GM23338 (cell line): ENCODE data around the gene RAB20. TPM values are rescaled to one million over a fixed set of nuclear protein-coding genes. Genes with fewer than 3 reads are reported as not detected.

Source experiments
- ATAC-seq: fragments of 200-7000 bp; cut with Tn5 transposase; 3 replicates; pipeline ENCODE4 v1.9.1; 2020
- DNase-seq: peaks from one replicate; pipeline ENCODE4 v3.0.0-alpha.2; 2015; ENCODE audit warnings: low spot score
- H2AFZ ChIP-seq: fragments of 200-600 bp; sonication (generic); 2 replicates; pipeline ENCODE4 v1.8.0; 2016; ENCODE audit warnings: antibody characterized with exemption, mild to moderate bottlenecking, moderate library complexity
- H3F3A ChIP-seq: fragments of 200-600 bp; sonication (generic); replicated peaks from 2 replicates; pipeline ENCODE4 v1.8.0; 2017; ENCODE audit warnings: antibody characterized with exemption, mixed run types, low read depth
- H3K27ac ChIP-seq: fragments of 200-600 bp; sonication (generic); 2 replicates; pipeline ENCODE4 v1.6.1; 2016; ENCODE audit warnings: low read depth
- H3K27me3 ChIP-seq: fragments of 200-600 bp; sonication (generic); 2 replicates; pipeline ENCODE4 v1.8.0; 2016; ENCODE audit warnings: mild to moderate bottlenecking, mixed run types, moderate library complexity; ENCODE audit not compliant: insufficient read depth
- H3K36me3 ChIP-seq: fragments of 200-600 bp; sonication (generic); 2 replicates; pipeline ENCODE4 v1.8.0; 2016; ENCODE audit warnings: mild to moderate bottlenecking; ENCODE audit not compliant: insufficient read depth
- H3K4me1 ChIP-seq: fragments of 200-600 bp; sonication (generic); 2 replicates; pipeline ENCODE4 v1.8.0; 2016; ENCODE audit warnings: mild to moderate bottlenecking, moderate library complexity; ENCODE audit not compliant: insufficient read depth
- H3K4me2 ChIP-seq: fragments of 200-600 bp; sonication (generic); 2 replicates; pipeline ENCODE4 v1.7.1; 2017; ENCODE audit warnings: mixed run types
- H3K4me3 ChIP-seq: fragments of 200-600 bp; sonication (generic); 2 replicates; pipeline ENCODE4 v1.6.1; 2016; ENCODE audit warnings: mixed run types
- H3K79me2 ChIP-seq: fragments of 200-600 bp; sonication (generic); replicated peaks from 2 replicates; pipeline ENCODE4 v1.8.0; 2017; ENCODE audit warnings: mild to moderate bottlenecking; ENCODE audit not compliant: insufficient read depth
- H3K9me2 ChIP-seq: fragments of 200-600 bp; sonication (generic); 2 replicates; pipeline ENCODE4 v1.8.0; 2017; ENCODE audit not compliant: insufficient read depth
- H4K20me1 ChIP-seq: fragments of 200-600 bp; sonication (generic); replicated peaks from 2 replicates; pipeline ENCODE4 v1.8.0; 2017; ENCODE audit warnings: mild to moderate bottlenecking; ENCODE audit not compliant: insufficient read depth
- H3K27ac Mint-ChIP-seq: 2 replicates; pipeline ENCODE4 v1.8.0; 2020; ENCODE audit warnings: inconsistent platforms, mild to moderate bottlenecking, moderate library complexity, mixed read lengths
- H3K27me3 Mint-ChIP-seq: 3 replicates; pipeline ENCODE4 v1.8.0; 2022; ENCODE audit warnings: low read depth, mild to moderate bottlenecking, moderate library complexity, mixed read lengths, inconsistent platforms; ENCODE audit not compliant: insufficient read depth, poor library complexity
- H3K36me3 Mint-ChIP-seq: 3 replicates; pipeline ENCODE4 v1.8.0; 2021; ENCODE audit warnings: low read depth, mild to moderate bottlenecking, inconsistent platforms, moderate library complexity, mixed read lengths
- H3K4me1 Mint-ChIP-seq: 3 replicates; pipeline ENCODE4 v1.8.0; 2020; ENCODE audit warnings: mild to moderate bottlenecking, inconsistent platforms, mixed read lengths
- H3K4me3 Mint-ChIP-seq: 3 replicates; pipeline ENCODE4 v1.8.0; 2021; ENCODE audit warnings: moderate library complexity, mild to moderate bottlenecking, inconsistent platforms, mixed read lengths
- H3K9me3 Mint-ChIP-seq: 3 replicates; pipeline ENCODE4 v1.8.0; 2020; ENCODE audit warnings: moderate library complexity, mild to moderate bottlenecking, inconsistent platforms, mixed read lengths
- CREB1 ChIP-seq: fragments of 250-450 bp; sonication (Bioruptor Pico); IDR thresholded peaks from 2 replicates; pipeline ENCODE4 v1.5.0; 2020; ENCODE audit warnings: low read depth, mild to moderate bottlenecking, moderate library complexity
- CTCF ChIP-seq, 2 experiments: fragments of 200-600 bp in 1 of 2; sonication (generic) in 1 of 2; conservative IDR thresholded peaks; 2 replicates each; pipeline versions ENCODE4 v1.5.1 to v1.6.1; 2016 to 2017; ENCODE audit warnings: antibody characterized with exemption in 2 of 2, low read depth in 2 of 2, mild to moderate bottlenecking in 2 of 2, moderate library complexity in 1 of 2
- ETS1 ChIP-seq: IDR thresholded peaks from 2 replicates; pipeline ENCODE4 v1.6.1; 2016; ENCODE audit warnings: antibody characterized with exemption
- EZH2 ChIP-seq: fragments of 200-600 bp; sonication (generic); IDR thresholded peaks from one replicate; pipeline ENCODE4 v1.8.0; 2017; ENCODE audit warnings: antibody characterized with exemption, mild to moderate bottlenecking, low read depth; ENCODE audit not compliant: unreplicated experiment
- EZH2phosphoT487 ChIP-seq: fragments of 200-600 bp; sonication (generic); IDR thresholded peaks from one replicate; pipeline ENCODE4 v1.8.1; 2018; ENCODE audit warnings: antibody characterized with exemption; ENCODE audit not compliant: unreplicated experiment
- JUNB ChIP-seq: IDR thresholded peaks from one replicate; pipeline ENCODE4 v1.6.1; 2016; ENCODE audit warnings: antibody characterized with exemption; ENCODE audit not compliant: unreplicated experiment
- NANOG ChIP-seq: IDR thresholded peaks from 2 replicates; pipeline ENCODE4 v1.6.1; 2016; ENCODE audit warnings: antibody characterized with exemption, borderline replicate concordance
- POLR2AphosphoS5 ChIP-seq: IDR thresholded peaks from 2 replicates; pipeline ENCODE4 v1.6.1; 2016; ENCODE audit warnings: antibody characterized with exemption, low read depth
- REST ChIP-seq: IDR thresholded peaks from one replicate; pipeline ENCODE4 v1.6.1; 2018; ENCODE audit warnings: antibody characterized with exemption; ENCODE audit not compliant: unreplicated experiment
- STAT1 ChIP-seq: IDR thresholded peaks from one replicate; pipeline ENCODE4 v1.6.1; 2016; ENCODE audit warnings: antibody characterized with exemption; ENCODE audit not compliant: unreplicated experiment
- ZNF114 ChIP-seq: fragments of 250-450 bp; sonication (Bioruptor Pico); IDR thresholded peaks from 2 replicates; pipeline ENCODE4 v1.5.0; 2020; ENCODE audit warnings: mild to moderate bottlenecking, moderate library complexity
- ZNF331 ChIP-seq: fragments of 250-450 bp; sonication (Bioruptor Pico); IDR thresholded peaks from 2 replicates; pipeline ENCODE4 v1.5.0; 2020; ENCODE audit warnings: low read depth, mild to moderate bottlenecking, moderate library complexity
- ZNF462 ChIP-seq: fragments of 250-450 bp; sonication (Bioruptor Pico); IDR thresholded peaks from 2 replicates; pipeline ENCODE4 v1.5.0; 2020; ENCODE audit warnings: mild to moderate bottlenecking, moderate library complexity
- polyA plus RNA-seq: library from polyadenylated mRNA; unstranded; fragments of >200 nt; fragmentation: Nextera tagmentation; extraction: Ambion mirVana; gene quantifications from 2 replicates; pipeline ENCODE4 v1.2.1, GENCODE V29; 2016
- total RNA-seq: library from RNA; depleted of rRNA; stranded (reverse); fragments of >200 nt; shearing (Covaris generic); gene quantifications from 2 replicates; pipeline ENCODE4 v1.2.3, GENCODE V29; 2014

RAB20 gene
- total and polyA plus RNA-seq, 2 experiments from 2014 or later, result 12.3 to 26.6 TPM

GRCh38 chr13:110600980-110601379 is 39.5 kb upstream of the RAB20 start:
- Mint-ChIP-seq H3K27me3 (peaks cover 7% of the 10 kb centered on the region), H3K9me3 (peaks cover 7% of the 10 kb centered on the region; the same call in 2 of the 3 replicates), H3K36me3 (peaks cover 3% of the 10 kb centered on the region; the same call in 1 of the 3 replicates), H3K4me1 (peaks cover 3% of the 10 kb centered on the region; the same call in 1 of the 3 replicates), H3K27ac (no peak overlapping the region), H3K4me3 (no peak overlapping the region)
- H3K4me2 ChIP-seq, result no peak overlapping the region
- H3K36me3 ChIP-seq, result no peaks in the 10 kb centered on the region
- H3F3A ChIP-seq, result no peaks in the 10 kb centered on the region
- H4K20me1 ChIP-seq, result no peaks in the 10 kb centered on the region
- TF ChIP-seq ZNF114 (CRISPR knock-in tag), result no peak
- TF ChIP-seq EZH2, result no peak
- no peak for TF ChIP-seq ZNF462 (CRISPR knock-in tag)
- no peak for TF ChIP-seq REST
- no peak for TF ChIP-seq EZH2phosphoT487
- TF ChIP-seq ETS1, result no peak
- no peak for TF ChIP-seq ZNF331 (CRISPR knock-in tag)
- no peak for TF ChIP-seq NANOG
- no peak for TF ChIP-seq JUNB
- no peak for TF ChIP-seq CREB1 (CRISPR knock-in tag)
- TF ChIP-seq CTCF (conservative IDR thresholded peaks at IDR 0.05; ENCODE audit: low read depth in 2 of 2), result no peak
- no peak for TF ChIP-seq STAT1
- no peak for TF ChIP-seq POLR2AphosphoS5
- H3K4me1 ChIP-seq, result no peaks in the 10 kb centered on the region
- H3K9me2 ChIP-seq, result no peaks in the 10 kb centered on the region
- H3K79me2 ChIP-seq, result no peaks in the 10 kb centered on the region
- no peaks in the 10 kb centered on the region for H3K27me3 ChIP-seq
- no peak overlapping the region for H3K27ac ChIP-seq
- H3K4me3 ChIP-seq, result no peak overlapping the region
- ATAC-seq (no peak), DNase-seq (no peak)
- H2AFZ ChIP-seq, result no peak overlapping the region
